HG02938 (cell line): ENCODE results near the gene SLC6A13.
"Not testable (repeated sequence)": the region's sequence is repeated elsewhere in the genome, so short reads cannot be mapped to it uniquely, and the experiment has no call there.

Experiments
- ATAC-seq: cut with Tn5 transposase; IDR thresholded peaks from one replicate; pipeline ENCODE4 v1.9.1; 2021; ENCODE audit warnings: mild to moderate bottlenecking, moderate library complexity; ENCODE audit not compliant: unreplicated experiment

SLC6A13 gene

DNA sequence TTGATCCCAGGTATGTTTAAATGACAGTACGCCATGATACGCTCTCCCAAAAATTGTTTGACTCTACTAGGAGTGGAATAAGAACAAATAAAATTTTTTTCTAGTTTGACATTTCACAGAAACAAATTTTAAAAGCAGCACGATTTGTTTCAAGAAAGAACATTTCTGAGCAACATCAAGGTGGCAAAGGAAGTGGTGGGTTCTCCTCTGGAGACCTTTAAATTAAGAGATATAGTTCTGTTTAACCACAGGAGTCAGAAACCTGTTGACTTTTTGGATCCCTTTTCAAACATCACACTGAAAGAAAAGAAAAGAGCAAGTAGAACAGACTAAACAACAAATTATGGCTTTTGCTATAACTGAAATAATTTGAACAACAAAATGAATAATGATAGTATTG is 2.5 kb upstream of the SLC6A13 start:
- no peak for ATAC-seq

DNA sequence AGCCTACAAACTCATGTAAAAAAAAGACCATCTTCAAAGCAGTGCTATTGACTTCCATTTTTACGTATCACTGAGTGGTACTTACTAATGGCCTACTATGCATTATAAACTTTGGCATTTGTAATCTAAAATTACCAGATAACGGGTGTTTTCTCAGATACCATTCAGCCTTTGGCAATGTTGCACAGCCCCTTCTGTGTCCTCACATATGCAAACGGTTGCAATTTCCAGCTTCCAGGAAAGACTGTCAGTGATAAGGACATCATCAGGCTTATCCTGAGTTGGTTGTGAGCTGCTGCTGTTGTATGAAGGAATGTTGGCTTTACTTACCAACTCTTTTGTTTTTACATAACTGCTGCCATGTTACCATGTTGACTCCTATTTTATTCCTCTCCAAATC is 1.6 kb upstream of the SLC6A13 start:
- ATAC-seq, result no peak

DNA sequence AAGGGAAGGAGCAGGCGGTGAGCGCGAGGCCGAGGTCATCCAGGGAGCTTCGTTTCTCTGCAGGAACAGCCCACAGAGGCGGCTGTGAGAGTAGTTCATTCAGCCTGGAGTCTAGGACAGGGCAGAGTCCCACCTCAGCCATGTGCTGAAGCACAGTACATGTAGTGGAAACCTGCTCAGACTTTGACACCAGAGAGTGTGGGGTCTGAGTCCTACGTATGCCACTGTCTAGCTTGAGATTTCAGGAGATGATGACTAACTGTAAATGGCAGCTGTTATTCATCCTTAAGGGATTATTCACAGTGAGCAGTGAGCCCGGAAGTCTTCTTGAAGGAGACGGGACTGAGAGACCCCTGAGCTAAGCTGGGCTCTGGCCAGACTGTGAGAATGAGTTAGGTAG is 938 bp upstream of the SLC6A13 start:
- ATAC-seq, result no peak

DNA sequence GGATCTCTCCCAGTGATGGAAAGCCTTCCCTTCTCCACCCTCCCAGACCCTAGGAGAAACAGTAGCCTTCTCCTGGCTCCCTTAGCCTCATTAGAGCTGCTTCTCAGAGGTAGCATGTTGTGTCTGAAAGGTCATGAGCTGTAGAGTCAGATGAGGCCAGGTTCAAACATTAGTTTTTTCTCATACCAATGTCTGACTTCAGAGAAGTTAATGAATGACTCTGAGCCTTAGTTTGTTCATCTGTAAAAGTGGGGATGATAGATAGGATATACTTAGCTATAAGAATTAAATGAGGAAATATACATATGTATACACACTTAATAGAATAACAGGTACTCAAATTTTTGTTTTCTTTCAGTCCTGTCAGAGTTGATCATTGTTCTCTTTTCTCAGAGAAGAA is 523 bp downstream of the SLC6A13 start:
- no peak for ATAC-seq

DNA sequence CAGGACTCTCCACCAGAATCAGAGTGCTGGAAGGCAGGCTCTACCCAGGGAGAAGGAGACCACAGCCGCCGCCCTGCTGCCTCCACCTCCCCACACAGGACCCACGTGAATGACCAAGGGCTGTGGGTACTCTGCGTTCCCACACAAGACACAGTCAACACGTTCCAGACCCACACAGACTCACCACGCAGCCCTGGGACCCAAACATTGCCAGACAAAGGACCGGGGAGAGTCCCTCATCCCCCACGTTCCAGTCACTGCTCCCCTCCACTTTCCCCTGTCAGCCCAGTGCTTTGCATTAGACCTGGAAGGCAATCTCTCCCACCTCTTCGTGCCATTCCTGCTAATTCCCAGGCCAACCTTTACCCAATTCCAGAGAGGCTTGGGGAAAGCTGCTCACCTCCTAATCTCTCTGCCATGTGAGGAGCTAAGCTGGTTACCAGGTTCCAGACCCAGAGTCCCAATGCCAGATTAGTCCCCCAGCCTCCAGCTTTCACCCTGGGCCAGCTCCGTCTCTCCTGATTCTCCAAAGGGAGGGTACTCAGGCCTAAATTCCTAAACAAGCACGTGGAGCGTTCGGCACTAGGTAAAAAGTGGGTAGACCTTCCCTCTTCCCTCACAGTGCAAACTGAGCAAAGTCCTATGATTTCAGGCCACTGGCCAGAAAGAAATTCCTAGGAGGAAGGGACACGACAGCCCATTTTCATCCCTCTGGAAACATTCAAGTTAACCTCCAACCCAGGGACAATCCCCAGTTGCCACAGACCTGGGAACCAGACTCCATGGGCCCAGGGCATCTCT is 4.9 kb downstream of the SLC6A13 start:
- no peak for ATAC-seq

DNA sequence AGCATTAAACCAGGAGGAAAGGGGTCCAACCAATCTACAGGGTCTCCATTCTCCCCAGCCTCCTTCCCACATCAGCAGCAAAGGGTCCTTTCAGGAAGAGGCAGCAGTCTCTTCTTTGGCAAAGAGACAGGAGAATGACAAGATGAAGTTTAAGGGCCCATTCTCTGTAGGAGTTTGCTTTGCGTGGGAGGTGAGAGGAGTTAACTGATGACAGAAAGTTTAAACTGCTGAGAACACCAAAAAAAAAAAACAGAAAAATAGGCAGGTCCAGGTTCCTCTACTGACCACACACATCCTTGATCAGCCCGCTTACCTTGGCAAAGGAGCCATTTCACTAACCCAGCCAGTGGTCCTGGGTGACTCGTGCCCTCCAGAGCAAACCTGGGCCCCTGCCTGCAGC is 5.7 kb downstream of the SLC6A13 start:
- no peak for ATAC-seq

DNA sequence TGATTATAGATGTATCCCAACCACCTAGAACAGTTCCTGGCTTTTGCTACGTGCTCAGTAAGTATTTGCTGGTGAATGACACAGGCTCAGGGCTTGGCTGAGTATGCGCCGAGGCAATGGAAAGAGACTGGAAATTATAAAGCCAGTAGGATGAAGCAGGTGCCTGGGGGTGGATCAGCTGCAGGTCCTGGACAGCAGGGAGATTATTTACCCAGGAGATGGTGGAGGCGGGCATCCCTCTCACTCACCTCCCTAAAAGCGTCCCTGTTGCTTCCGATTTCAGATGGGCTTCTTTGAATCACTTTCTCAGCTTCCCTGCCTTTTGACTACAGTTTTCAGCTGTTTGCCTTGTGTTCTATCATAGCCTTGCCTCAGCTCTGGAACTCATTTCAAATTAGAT is 6.4 kb downstream of the SLC6A13 start:
- ATAC-seq, result no peak

DNA sequence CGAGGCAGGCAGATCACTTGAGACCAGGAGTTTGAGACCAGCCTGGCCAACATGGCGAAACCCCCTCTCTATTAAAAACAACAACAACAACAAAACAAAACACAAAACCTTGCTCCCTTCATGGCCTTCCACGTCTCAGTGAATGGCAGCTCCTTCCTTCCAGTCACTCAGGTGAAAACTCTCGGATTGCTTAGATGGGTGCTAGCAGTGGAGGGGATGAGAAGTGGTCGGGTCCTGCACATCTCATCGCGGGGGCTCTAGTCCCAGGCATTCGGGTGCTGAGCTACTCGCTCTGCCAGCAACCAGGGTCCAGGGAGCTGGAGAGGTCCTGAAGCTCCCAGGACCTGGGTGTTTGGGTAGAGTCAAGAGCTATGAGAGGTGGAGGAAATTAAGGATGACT is 7.7 kb downstream of the SLC6A13 start:
- no peak for ATAC-seq

DNA sequence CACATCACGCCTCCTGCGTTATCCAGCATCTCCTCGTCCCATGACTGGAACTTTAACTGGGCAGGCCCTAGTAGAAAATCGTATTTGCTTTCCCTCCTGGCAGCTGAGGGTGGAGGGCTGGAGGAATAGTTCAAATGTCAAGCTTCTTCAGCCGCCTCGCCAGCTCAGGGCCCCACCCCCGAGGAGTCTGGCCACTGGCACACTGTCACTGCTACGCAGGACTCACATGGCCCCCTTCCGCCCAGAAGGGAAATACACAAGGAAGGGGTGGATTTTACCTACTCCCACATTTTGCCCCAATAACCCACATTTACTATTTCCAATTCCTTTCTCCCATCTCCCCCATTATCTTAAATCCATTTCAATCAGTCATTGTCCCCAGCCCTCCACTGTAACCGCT is 8.6 kb downstream of the SLC6A13 start:
- ATAC-seq, result no peak

DNA sequence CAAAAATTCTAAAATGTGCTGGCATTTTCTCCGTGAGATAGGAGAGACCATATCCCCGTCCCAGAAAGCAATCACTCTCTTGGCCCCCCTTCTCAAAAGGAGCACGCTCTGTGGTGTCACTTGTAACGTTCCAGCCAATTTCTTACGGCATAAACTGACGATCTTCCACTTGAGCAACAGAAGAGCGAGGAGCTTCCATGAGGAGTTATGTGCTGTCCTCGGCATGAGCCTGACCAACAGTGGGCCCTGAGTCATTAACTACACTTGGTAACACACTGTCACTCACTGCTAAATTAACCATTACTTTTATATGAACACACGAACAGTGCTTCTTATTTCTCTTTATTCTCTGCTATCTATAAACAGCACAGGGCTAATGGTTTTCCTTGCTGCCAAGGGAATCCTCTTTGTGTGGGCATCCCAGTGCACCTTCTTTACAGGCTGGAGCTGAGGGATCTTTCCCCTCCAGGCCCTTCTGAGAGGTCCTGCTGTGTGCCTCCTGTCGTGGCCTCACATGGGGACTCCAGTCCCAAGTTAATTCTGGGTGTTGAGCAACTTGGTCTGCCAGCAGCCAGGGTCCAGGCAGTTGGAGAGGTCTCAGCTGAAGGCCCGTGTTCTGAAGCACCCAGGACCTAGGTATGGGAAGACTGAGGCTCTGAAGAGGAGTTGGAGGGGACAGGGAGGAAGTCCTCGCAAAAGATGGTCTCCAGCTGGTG is 9.4 kb downstream of the SLC6A13 start:
- no peak for ATAC-seq

DNA sequence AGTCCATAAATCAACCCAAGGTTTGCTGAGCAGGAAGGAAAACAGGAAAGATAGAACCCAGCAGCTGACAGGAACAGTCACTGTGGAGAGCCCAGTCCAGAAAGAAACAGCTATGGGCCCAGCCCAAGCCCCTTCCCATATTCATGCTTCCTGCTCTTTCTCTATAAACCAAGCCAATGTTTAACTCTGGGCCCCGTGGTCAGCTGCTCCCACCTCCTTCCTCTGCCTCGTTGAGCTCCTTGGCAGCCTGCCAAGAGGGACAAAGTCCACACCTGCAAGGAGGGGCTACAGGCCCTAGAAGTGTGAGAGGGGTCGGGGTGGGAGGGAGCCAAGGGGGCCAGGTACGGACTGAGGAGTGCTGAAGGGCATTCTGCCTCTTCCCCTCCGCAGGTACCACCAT is 10.0 kb downstream of the SLC6A13 start:
- no peak for ATAC-seq

DNA sequence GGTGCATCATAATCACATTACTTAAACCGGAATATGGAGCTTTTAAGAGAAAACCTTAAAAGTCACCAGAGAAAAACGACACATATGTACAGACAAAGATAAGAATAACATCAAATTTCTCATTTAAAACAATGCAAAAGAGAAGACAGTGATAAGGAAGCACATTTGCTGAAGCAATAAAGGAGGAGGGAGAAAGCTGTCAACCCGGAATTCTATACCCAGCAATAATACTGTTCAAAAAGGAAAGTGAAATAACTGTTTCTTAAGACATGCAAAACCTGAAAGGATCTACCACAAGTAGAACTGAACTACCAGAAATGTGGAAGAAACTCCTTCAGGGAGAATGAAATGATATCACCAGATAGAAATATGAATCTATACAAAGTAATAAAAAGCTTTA is 15.4 kb downstream of the SLC6A13 start:
- no peak for ATAC-seq

DNA sequence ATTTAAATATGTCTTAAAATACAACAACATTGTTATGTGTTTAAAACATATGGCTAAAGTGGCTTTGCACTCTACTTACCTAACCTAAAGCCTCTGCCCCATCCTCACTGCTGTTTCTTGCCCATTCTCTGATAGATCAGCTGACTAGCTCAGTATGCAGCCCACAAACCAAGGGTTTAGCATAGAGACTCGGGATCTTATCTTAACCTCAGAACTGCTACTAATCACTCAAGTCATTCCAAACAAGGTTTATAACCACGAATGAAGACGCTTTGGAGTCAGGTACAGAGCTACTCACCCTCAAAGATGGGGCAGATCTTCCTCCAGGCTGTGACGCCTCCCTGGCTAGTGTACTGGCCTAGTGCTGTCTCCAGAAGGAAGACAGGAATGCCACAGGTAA is 19.3 kb downstream of the SLC6A13 start:
- ATAC-seq, result no peak

DNA sequence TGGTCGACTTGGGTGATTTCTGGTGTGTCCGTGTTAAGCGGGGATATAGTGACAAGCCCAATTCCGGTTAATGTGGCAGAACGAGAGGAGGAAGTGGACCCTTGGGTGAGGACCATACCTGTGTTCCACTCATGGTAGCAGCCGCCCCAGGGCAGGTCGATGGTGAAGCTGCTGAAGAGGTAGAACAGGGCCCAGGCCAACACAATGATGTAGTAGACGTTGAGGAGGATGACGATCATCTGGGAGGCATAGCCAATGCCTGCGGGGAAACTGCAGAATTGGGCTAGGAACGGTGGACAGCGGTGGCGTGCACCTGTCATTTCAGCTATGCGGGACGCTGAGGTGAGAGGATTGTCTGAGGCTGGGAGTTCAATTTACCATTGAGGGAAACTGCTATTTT is 20.1 kb downstream of the SLC6A13 start:
- ATAC-seq, result no peak

DNA sequence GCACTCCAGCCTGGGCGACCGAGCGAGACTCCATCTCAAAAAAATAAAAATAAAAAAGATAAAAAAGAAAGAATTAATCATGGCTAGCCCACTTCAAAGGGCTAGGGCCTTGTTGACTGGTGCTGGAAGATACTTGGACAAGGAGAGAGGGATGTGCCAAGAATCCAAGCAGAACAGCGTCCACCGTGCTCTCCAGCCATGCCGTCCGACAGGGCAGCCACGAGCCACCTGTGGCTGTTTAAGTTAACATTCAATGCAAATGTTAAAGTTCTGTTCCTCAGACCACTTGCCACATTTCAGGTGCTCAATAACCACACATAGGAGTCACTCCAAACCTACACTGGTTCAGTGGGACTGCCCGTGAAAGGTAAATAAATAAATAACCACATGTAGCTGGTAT is 21.4 kb downstream of the SLC6A13 start:
- no peak for ATAC-seq

DNA sequence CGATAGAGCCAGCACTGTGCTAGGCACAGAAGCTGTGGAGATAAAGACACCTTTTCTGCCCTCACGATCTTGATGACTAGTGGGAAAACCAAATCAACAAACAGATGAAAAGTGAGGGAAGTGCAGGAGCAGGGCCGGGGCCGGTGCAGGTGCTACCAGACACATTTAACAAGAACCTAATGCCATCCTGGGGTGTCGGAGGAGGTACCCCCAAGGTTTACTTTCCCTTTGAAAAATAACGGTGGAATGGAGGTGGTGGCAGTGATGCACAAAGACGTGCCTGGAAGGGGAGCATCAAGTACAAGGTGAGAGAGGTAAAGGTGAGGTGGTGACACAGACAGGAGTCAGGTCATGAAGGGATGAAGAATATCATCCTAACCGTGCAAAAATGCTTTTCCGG is 22.1 kb downstream of the SLC6A13 start:
- ATAC-seq, result no peak

DNA sequence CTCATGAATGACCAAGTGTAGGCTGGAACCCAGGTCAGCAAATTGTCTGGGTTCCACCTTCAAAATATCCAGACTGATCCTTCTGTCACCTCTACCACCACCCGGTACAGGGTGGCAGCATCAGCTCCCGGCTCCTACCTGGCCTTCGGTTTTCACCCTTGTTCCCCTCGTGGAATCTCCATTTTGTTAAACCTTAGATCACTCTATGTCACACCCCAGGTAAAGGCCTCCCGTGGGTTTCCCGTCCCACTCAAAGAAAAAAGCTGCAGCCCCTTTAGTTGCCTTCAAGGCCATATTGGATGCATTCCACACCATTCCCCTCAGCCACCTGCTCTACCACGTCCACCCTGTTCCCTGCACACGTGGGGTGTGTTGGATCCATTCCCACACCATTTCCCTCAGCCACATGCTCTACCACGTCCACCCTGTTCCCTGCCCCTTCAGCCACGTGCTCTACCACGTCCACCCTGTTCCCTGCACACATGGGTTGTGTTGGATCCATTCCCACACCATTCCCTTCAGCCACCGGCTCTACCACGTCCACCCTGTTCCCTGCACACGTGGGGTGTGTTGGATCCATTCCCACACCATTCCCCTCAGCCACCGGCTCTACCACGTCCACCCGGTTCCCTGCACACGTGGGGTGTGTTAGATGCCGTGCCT is 23.8 kb downstream of the SLC6A13 start:
- ATAC-seq, result no peak

DNA sequence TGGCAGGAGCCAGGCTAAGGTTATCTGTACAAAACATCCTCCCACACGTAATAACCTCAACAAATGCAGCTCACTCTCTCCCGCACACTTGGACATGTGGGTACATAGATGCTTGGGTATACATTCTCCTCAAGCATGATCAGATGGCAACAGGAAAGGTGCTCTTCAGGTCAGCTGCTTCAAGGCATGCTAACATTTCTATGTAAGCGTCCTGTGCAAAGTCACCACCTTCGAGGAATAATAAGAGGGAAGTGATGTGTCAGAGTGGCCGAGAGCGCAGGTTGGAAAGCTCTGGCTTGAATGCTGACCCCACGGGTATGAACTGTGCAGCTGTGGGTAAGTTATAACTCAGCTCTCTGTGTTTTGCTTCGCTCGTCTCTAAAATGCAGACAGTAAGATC is 24.5 kb downstream of the SLC6A13 start:
- no peak for ATAC-seq

DNA sequence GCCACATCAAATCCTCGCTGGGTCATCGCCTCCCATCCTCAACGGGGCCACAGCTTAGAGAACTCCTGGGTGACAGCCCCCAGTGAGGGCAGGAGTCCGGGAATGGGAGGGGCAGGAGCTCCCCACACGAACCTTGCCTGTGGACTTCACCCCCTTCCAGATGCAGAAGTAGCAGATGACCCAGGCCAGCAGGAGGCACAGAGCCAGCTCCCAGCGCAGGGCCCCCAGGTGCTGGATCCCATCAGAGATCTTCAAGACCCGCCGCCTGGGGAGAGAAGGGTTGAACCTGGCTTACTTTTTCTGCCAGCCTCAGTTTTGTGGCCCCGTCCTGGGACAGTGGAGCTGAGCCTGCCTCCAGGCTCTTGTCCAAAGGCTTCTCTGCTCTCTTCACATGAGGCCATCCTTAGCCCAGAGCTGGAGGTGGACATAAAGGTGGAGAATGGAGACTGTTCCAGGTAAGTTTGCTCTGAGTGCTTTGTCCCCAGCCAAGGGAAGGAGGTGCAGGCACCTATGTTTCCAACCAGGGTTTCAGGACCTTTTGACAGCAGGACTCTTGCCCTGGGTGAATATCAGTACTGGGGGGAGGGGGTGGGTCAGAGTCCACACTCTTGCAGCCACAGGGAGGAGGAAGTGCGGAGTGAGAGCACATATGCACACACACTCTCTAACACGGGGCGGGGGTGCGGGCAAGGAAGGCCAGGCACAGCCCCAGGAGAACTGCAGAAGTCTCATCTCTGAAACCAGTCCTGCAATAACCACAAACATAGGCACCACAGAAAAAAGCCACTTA is 25.4 kb downstream of the SLC6A13 start:
- ATAC-seq, result no peak

DNA sequence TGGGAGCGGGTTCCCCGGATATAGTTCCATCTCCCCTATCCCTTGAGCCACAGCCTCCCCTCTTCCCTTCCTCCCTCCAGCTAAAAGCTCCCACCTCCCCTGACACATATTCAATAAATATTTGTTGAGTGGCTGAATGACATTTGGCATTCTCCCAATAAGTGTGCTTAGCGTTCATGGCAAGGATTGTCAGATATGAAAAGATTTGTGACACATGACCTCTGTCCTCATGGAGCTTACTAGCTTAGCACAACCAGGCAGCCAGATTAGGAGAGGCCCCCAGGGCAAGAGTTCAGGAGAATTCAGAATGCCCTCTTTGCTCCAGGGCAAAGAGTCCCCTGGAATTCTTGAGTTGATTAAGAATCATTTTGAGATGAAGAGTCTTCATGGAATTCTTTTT is 26.2 kb downstream of the SLC6A13 start:
- no peak for ATAC-seq

DNA sequence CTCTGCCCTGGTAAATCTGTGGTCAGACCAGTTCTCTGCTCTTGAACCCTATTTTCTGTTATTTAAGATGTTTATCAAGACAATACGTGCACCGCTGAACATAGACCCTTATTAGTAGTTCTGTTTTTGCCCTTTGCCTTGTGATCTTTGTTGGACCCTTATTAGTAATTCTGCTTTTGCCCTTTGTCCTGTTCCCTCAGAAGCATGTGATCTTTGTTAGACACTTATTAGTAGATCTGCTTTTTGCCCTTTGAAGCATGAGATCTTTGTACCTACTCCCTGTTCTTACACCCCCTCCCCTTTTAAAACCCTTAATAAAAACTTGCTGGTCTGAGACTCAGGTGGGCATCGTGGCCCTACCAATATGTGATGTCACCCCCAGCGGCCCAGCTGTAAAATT is 26.7 kb downstream of the SLC6A13 start:
- not testable (repeated sequence) for ATAC-seq
